ENCODE measurements around the gene FAM120A. TPM values are rescaled to one million over a fixed set of nuclear protein-coding genes. Genes with fewer than 3 reads are reported as not detected.

The FAM120A gene
- total and polyA plus RNA-seq, 2 of the 13 experiments (the other 11 are each of a cell fraction or from before 2014, with no cell fraction given) = 41.3 to 44.4 TPM

- TF ChIP-seq PAWR (CRISPR knock-in tag; IDR thresholded peaks at IDR 0.05; ENCODE audit: borderline replicate concordance) = no peak
- TF ChIP-seq ASH2L (IDR thresholded peaks at IDR 0.05; ENCODE audit: insufficient read length, low read depth, low read length) = peak; percentile 26
- TF ChIP-seq CEBPZ (IDR thresholded peaks at IDR 0.05; ENCODE audit: low read length) = no peak
- TF ChIP-seq PRDM15 (CRISPR knock-in tag; IDR thresholded peaks at IDR 0.05) = no peak
- TF ChIP-seq GABPA (IDR thresholded peaks at IDR 0.05; ENCODE audit: low read depth, low read length) = peak; percentile 54
- TF ChIP-seq GABPA (CRISPR knock-in tag; IDR thresholded peaks at IDR 0.05; ENCODE audit: low read depth) = peak; percentile 84
- no peak for TF ChIP-seq REPIN1 (CRISPR knock-in tag; IDR thresholded peaks at IDR 0.05; ENCODE audit: borderline replicate concordance, low read depth)
- TF ChIP-seq KDM5A (IDR thresholded peaks at IDR 0.05; ENCODE audit: borderline replicate concordance, low read length) = no peak
- no peak for TF ChIP-seq HES4 (CRISPR knock-in tag; IDR thresholded peaks at IDR 0.05; ENCODE audit: borderline replicate concordance)
- TF ChIP-seq ZBTB14 (CRISPR knock-in tag; IDR thresholded peaks at IDR 0.05) = no peak
- no peak for TF ChIP-seq AHR (CRISPR knock-in tag; IDR thresholded peaks at IDR 0.05)
- no peak for TF ChIP-seq ZBTB40 (IDR thresholded peaks at IDR 0.05)
- no peak for TF ChIP-seq ZBTB40 (CRISPR knock-in tag; IDR thresholded peaks at IDR 0.05)
These were observed 138.2 kb downstream of the FAM120A start (continued) for GRCh38 chr9:93589688-93590087.

Measured in HepG2 (cell line).